ENCODE data around the gene EXOC4. TPM values are rescaled to one million over a fixed set of nuclear protein-coding genes. Genes with fewer than 3 reads are reported as not detected.

The EXOC4 gene
- total RNA-seq, 2 donors from 2014 or later, result 62.0 to 146 TPM

DNA sequence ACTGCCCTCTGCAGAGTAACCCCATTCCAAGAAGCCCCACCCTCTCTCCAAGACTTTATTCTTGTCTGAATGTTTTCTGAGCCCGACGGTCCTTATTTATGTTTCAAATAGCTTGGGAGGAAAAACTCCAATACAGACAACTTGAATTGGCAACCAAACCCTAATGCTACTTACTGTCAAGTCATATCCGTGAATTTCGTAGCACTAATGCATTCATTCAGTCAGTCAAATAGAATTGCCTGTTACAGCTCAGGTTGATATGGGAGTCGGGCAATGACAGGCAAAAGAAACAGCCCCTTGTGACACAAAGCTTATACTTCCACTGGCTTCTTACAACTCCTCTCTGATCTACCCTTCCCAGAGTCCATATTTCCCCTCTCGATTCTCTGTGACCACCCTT is 815.8 kb downstream of the EXOC4 start:
- no peak for DNase-seq
- 91 to 94% methylated on average over 6 of the region's 6 CpGs for WGBS, 2 donors
- intact Hi-C loops (cut with DNase I), result no loop called here
- no peaks in the 10 kb centered on the region for H3K36me3 ChIP-seq (replicated peaks in 1 of 2; ENCODE audit: insufficient read depth in 1 of 2, low read depth in 2 of 2)
- H3K27ac ChIP-seq, result no peak overlapping the region
- no peaks in the 10 kb centered on the region for H3K4me1 ChIP-seq
- TF ChIP-seq, protein P1, sequence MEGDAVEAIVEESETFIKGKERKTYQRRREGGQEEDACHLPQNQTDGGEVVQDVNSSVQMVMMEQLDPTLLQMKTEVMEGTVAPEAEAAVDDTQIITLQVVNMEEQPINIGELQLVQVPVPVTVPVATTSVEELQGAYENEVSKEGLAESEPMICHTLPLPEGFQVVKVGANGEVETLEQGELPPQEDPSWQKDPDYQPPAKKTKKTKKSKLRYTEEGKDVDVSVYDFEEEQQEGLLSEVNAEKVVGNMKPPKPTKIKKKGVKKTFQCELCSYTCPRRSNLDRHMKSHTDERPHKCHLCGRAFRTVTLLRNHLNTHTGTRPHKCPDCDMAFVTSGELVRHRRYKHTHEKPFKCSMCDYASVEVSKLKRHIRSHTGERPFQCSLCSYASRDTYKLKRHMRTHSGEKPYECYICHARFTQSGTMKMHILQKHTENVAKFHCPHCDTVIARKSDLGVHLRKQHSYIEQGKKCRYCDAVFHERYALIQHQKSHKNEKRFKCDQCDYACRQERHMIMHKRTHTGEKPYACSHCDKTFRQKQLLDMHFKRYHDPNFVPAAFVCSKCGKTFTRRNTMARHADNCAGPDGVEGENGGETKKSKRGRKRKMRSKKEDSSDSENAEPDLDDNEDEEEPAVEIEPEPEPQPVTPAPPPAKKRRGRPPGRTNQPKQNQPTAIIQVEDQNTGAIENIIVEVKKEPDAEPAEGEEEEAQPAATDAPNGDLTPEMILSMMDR (IDR thresholded peaks at IDR 0.05), result no peak
- TF ChIP-seq POLR2A (IDR thresholded peaks at IDR 0.05), result no peak
- H3K27me3 ChIP-seq, result no peaks in the 10 kb centered on the region
- ATAC-seq, result no peak
- no peaks in the 10 kb centered on the region for H3K9me3 ChIP-seq
- no peak overlapping the region for H3K4me3 ChIP-seq

DNA sequence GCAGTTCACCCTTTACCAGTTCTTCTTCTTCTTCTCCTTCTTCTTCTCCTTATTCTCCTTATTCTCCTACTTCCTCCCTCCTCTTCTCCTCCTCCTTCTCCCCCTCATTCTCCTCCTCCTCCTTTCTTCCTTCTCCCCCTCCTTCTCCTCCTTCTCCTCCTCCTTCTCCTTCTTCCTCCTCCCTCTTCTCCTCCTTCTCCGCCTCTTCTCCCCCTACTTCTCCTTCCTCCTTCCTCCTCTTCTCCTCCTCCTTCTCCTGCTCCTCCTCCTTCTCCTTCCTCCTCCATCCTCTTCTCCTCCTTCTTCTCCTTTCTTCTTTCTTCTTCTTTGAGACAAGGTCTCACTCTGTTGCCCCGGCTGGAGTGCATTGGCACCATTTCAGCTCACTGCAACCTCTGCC is 816.3 kb downstream of the EXOC4 start:
- no peaks in the 10 kb centered on the region for H3K36me3 ChIP-seq (replicated peaks in 1 of 2; ENCODE audit: insufficient read depth in 1 of 2, low read depth in 2 of 2)
- no peak overlapping the region for H3K4me3 ChIP-seq
- ATAC-seq (no peak), DNase-seq (no peak)
- intact Hi-C loops (cut with DNase I), result no loop called here
- no peak overlapping the region for H3K27ac ChIP-seq
- WGBS, 2 donors, result 83 to 98% methylated on average over 2 of the region's 2 CpGs
- TF ChIP-seq, protein P1 (IDR thresholded peaks at IDR 0.05), result no peak
- TF ChIP-seq POLR2A (IDR thresholded peaks at IDR 0.05), result no peak
- no peaks in the 10 kb centered on the region for H3K27me3 ChIP-seq
- H3K9me3 ChIP-seq, result no peaks in the 10 kb centered on the region
- H3K4me1 ChIP-seq, result no peaks in the 10 kb centered on the region

DNA sequence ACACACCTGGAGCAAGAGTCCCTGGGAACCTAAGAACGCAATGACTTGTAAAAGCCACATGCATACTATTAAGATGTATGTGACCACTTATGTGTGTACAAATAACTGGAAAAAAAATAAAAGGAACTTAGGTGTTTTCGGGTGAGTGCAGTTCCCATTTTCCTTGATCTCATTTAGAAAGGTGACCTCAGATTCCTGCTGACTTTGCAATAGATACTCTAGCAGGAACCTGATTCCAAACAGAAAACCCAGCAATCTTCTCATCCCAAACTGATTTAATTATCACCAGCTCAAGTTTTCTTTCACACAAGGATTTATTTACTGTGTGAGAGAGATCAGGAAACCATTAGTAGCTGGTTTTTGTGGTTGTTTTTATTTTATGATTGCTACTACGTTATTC is 817.8 kb downstream of the EXOC4 start:
- Histone ChIP-seq H3K27me3 (no peaks in the 10 kb centered on the region), H3K9me3 (no peaks in the 10 kb centered on the region), H3K4me1 (no peaks in the 10 kb centered on the region), H3K27ac (no peak overlapping the region), H3K4me3 (no peak overlapping the region), H3K36me3 (replicated peaks in 1 of 2; ENCODE audit: insufficient read depth in 1 of 2, low read depth in 2 of 2) (no peaks in the 10 kb centered on the region)
- ATAC-seq (no peak), DNase-seq (no peak)
- TF ChIP-seq, protein P1 (IDR thresholded peaks at IDR 0.05), result no peak
- no peak for TF ChIP-seq POLR2A (IDR thresholded peaks at IDR 0.05)
- WGBS, 2 donors, result 92 to 93% methylated on average over 3 of the region's 3 CpGs
- intact Hi-C loops (cut with DNase I), result no loop called here

DNA sequence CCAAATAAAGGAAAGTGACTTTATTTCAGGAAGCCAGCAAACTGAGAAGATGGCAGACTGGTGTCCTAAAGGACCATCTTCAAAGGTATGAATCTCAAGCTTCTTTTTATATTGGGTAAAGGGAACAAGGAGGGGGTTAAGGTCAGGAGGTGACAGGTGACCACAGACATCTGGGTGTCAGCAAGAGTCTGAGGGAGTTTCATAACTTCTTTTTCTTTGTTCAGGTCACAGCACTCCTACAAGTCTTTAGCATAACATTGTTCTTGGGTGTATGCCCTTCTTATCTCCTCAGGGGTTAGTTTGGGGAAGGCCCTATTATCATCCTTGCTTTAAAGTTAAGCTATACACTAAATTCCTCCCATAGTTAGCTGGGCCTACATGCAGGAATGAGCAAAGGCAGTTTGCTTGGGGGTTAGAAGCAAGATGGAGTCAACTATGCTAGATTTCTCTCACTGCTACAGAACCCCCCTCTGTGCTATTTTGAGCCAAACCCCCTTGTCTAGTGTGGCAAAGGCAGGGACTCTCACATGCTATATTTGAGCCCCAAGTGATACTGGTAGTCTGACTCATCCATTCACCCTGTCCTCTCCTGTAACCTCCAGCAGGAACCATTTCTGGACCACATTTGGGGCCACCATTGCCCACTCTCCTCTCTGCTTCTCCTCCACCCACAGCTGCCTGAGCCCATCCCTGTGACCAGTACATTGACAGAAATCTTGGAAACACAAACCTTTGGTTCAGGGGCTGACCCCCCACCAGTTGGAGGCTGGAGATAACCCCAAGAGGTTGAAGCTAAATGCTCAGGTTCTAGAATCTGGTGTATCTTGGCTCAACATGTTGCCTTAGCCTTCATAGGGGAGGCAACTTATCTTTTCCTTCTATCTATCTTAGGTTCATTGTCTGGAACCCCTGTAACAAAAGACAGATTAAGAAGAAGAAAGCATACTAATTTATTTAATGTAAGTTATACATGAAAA is 818.8 kb downstream of the EXOC4 start:
- H3K27ac ChIP-seq, result no peak overlapping the region
- H3K4me3 ChIP-seq, result no peak overlapping the region
- H3K27me3 ChIP-seq, result no peaks in the 10 kb centered on the region
- H3K36me3 ChIP-seq (replicated peaks in 1 of 2; ENCODE audit: insufficient read depth in 1 of 2, low read depth in 2 of 2), result no peaks in the 10 kb centered on the region
- no peaks in the 10 kb centered on the region for H3K4me1 ChIP-seq
- ATAC-seq (no peak), DNase-seq (no peak)
- no peaks in the 10 kb centered on the region for H3K9me3 ChIP-seq
- intact Hi-C loops (cut with DNase I), result no loop called here
- TF ChIP-seq POLR2A (IDR thresholded peaks at IDR 0.05), result no peak
- TF ChIP-seq, protein P1 (IDR thresholded peaks at IDR 0.05), result no peak

DNA sequence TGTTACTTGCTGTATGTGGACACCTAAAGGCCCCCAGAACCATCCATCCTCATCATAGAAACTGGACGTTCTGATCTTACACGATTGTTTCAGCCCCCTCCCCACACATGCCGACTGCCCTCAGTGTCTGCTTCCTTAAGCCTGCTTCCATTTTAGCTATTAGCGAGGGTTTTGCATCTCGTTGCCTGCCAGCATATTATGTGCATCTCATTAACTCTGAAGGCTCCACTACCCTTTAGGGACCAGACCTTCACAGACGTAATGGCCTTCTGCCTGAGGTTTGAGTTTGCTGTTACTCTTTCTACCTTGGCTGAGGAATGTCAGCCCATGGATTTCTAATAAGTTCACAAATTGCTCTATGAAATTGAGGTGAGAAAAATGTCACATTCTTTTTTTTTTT is 820.4 kb downstream of the EXOC4 start:
- Histone ChIP-seq H3K4me3 (no peak overlapping the region), H3K9me3 (no peaks in the 10 kb centered on the region), H3K4me1 (no peaks in the 10 kb centered on the region), H3K27ac (no peak overlapping the region), H3K36me3 (replicated peaks in 1 of 2; ENCODE audit: insufficient read depth in 1 of 2, low read depth in 2 of 2) (no peaks in the 10 kb centered on the region), H3K27me3 (no peaks in the 10 kb centered on the region)
- DNase-seq (no peak), ATAC-seq (no peak)
- 86 to 90% methylated on average over 6 of the region's 6 CpGs for WGBS, 2 donors
- TF ChIP-seq POLR2A (IDR thresholded peaks at IDR 0.05), result no peak
- TF ChIP-seq, protein P1 (IDR thresholded peaks at IDR 0.05), result no peak
- intact Hi-C loops (cut with DNase I), result no loop called here
